HG02884 (cell line): ENCODE results near the gene GLP1R.

ENCODE experiments used
- ATAC-seq: cut with Tn5 transposase; IDR thresholded peaks from one replicate; pipeline ENCODE4 v1.9.1; 2021; ENCODE audit warnings: mild to moderate bottlenecking, moderate library complexity; ENCODE audit not compliant: unreplicated experiment

The GLP1R gene

DNA sequence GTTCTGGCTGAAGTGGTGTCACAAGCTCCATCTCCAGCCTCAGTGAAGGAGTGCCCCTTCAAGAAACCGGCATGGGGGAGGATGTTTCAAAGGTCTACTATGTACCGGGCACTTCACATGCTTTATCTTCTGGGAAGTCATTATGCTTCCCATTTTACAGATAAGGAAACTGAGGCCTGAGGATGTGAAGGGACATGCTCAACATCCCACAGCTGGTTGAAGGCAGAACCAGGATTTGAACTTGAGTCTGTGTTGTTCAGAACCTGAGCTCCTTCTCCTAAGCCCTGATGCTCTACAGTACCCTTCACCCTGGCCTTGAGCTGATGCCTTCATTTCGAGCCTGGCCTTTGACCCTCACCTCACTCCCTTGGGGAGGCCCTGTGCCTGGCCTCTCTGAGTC lies 13.0 kb downstream of the GLP1R start:
- no peak for ATAC-seq

DNA sequence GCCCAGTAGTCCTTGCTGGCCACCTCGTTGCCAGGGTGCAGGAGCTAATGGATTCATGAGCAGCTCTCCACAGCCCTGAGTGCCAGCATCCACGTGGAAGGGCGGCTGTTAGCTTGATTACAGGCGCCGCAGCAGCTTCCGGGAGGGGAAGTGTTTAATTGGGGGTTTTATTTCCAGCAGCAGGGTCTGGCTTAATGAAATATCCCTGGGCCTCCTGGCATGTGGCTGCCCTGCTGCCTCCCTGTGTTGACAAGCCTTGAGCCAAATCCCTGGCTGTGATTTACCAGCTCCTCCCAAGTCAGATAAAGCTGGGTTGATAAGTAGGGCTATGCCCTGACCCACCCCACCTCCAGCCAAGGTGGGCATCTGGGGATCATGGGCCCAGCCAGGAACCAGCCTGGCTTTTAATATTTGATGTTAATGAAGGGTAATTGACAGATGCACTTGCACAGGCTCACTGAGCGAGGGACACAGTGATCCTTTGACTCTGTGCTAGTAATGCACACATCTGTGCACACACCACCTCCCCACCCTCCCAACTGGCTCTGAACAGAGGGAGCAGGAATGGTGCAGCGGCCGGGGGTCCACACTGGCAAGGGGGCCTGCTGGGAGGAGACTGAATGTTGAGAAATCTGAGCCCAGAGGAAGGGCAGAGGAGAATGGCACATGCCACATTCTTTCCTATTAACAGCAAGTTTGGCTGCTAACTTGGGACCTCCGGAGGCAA lies 13.6 kb downstream of the GLP1R start:
- no peak for ATAC-seq

DNA sequence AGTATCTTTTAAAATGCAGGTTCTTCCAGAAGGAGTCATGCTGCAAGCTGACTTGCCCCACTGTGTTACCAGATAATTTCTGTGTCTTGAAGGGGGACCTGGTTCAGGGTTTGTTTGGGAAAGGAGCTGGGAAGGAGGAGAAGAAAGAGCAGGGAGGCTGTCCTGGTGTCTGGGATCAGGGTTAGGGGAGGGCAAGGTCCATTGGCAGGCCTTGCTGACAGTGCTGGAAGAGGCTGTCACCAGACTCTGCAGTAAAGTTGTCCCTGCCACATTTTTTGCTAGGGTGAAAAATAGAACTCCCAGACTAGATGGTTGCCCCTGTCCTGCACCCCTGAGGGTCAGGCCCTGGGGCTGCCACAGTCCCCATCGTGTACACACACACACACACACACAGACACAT lies 14.9 kb downstream of the GLP1R start:
- ATAC-seq: no peak

DNA sequence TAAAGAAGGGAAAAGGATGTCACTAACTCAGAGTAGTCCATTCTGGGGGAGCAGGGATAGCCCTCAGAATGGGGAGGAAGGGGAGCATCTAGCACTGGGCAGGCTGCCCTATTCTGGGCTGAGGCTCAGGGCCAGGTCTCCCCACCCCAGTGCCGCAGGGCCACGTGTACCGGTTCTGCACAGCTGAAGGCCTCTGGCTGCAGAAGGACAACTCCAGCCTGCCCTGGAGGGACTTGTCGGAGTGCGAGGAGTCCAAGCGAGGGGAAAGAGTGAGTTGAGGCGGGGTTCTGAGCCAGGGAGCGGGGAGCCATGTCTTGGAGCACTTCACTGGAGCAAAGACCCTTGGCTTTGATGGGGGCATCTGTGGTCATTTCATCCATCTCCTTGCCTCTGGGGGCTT lies 17.0 kb downstream of the GLP1R start:
- ATAC-seq: no peak

DNA sequence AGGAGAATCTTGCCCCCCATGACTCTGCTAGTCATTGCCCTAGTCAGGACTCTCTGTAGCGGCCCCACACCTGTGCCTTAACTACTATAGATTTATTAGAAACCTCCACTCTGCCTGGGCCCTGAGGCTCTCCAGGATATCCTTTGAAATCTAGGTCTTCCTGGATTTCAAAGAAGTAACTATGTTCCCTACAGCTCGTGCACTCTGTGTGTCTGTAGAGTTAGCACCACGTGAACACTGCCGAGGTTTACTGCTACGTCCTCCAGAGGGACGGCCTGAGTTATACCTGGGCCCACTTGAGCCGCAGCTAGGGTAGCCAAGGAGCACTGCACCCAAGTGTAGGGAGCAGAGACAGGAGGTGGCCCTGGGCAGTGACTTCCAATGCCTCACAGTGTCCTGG lies 19.8 kb downstream of the GLP1R start:
- no peak for ATAC-seq

DNA sequence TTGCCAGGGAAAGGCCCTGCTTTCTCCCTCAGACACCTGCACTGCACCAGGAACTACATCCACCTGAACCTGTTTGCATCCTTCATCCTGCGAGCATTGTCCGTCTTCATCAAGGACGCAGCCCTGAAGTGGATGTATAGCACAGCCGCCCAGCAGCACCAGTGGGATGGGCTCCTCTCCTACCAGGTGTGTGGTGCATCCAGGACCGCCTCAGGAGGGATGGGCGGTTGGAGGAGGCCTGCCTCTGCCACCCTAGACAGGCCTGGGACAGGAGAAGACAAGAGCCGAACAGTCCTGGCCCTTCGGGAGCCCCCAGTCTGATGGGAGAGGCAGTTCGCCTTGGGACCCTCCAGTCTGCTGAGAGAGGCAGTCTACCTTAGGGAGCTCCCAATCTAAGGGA lies 24.2 kb downstream of the GLP1R start:
- ATAC-seq: no peak

DNA sequence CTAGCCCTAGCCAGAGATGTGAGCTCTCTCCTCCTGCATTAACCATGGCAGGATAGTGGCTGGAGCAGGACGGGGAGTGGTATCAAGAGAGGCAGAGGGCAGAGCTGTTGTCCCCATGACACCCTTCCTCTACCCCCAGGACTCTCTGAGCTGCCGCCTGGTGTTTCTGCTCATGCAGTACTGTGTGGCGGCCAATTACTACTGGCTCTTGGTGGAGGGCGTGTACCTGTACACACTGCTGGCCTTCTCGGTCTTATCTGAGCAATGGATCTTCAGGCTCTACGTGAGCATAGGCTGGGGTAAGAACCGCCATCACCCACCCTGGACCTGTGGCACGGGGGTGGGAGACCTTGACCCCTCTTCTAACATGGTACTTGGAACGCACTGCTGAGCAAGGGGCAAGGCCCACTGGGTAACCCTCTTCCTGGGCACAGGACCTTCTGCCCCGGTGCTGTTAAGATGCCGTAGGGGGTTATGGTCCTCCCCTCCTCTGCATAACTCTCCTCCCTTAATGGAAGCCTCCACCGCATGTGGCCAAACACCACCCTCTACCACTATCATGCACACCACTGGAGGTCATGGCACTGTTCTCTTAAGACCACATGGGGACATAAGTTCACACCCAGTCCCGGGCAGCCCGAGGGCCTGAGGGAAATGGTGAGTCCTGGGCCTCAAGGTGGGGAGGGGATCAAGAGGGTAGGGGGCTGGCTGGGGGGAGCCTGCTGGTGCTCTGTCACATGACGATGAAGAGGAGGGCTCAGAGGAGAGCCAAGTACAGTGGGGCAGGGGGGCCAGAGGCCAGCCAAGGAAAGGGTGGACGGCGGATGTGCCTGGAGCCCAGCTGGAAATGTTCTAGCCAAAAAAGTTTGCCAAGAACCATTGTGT lies 25.1 kb downstream of the GLP1R start:
- ATAC-seq: no peak

DNA sequence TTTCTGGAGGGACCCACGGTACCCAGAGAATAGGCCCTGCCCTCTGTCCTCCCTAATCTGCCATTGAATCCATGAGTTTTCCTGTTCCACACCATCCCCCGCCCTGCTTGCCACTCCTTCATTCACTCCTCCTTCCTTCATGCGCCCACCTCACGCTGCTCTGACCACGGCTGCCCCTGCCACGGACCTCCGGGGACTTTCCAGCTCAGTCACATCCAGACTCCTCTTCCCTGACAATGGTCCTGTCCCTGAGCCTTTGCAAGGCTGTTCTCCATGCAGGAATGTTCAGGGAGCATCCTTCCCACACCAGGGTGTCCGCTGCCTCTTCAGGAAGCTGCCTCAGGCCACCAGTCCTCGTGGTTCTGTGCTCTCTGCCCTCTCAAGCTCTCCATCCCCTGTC lies 25.9 kb downstream of the GLP1R start:
- no peak for ATAC-seq

DNA sequence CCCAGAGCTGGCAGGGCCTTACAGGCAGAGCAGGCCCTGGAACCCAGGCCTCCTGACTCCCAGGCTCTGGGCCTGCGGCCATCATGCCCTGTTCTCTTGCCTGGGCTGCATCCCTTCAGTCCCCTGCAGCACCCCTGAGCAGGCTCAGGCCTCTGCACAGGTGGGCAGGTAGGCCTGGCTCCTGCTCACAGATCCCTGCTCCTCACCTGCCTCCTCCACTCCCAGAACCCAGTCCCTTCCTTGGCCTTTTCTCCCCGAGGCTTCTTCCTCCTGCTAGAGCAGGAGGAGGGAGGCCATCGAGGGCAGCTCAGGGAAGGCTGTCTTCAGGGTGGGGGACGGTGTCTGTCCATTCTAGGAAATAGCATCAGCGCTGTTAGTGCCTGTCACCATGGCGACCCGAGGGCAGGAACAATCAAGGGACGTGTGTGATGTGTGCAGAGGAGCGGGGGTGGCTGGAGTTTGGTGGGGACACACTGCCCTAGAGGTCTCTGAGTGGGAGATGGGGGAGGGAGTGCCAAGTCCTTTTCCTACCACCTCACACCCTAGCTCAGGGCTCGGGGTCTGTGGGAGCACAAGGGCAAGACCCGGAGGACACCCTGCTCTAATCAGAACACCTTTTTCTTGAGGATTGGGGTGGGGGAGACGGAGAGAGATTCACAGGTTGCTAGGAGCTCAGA lies 26.6 kb downstream of the GLP1R start:
- ATAC-seq: no peak

DNA sequence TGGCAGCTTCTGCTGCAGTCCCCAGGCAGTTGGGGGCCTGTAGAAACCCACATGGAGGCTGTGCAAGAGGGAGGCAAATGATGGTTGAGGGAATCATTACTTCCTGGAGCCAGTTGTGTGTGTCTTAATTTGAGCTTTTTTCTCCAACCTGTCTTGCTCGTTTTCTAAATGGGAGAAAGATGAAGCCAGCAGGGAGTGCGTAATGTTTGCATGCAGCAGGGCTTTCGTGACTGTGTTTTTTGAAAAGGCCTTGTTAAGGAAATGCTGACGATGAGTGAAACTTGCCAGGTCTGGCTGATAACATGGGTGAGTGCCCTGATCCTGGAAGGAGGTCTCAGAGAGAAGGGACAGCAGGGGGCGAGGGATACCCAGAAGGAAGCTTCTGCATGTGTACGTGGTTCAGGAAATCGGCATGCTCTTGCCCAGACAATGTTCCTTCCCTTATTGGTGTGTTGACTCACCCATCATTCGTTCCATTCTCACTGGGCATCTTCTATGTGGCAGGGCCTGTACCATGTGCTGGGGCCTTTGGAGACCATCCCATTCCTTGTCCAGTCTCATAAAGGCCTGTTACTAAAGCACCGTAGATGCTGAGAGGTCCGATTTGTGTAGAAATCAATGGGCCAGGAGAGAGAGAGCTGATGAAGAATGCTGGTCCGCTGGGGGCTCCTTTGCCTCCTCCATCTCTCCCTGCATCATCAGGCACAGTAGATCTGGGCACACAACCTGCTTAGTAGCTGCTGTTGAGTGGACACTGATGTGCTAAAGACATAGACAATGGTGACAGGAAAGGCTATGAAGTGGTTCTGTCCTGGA lies 27.4 kb downstream of the GLP1R start:
- no peak for ATAC-seq

DNA sequence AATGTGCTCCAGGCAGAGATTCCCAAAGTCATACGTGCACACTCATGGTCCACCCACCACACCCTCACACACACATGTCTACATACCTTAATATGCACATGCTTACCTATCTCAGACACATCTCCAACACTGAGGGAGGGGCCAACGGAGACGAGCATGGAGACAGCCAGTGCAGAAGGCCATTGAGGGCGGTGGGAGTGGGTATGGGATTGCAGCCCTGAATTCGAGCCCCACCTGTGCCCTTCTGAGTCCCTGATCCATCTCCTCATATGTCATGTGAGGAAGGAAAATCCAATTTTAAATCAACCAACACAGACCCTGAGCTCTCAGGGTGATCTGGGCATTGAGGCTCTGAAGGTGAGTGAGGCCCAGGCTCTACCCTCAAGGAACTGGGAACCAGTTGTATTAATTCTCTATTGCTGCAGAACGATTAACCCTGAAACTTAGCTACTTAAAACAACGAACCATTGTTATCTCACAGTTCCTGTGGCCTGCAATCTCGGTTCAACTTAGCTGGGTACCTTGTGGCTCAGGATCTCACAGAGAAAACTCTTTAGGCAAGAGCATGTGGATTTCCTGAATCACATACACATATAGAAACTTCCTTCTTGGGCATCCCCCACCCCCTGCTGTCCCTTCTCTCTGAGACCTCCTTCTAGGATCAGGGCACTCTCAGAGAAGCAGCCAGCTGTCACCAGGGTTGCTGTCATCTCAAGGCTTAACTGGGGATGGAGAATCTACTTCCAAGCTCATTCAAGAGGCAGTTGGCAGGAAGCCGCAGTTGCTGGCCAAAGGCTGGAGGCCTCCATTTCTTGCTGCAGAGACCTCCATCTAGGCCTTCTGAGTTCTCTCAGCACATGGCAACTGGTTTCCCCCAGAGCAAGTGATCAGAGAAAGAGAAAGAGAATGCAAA lies 28.3 kb downstream of the GLP1R start:
- ATAC-seq: no peak

DNA sequence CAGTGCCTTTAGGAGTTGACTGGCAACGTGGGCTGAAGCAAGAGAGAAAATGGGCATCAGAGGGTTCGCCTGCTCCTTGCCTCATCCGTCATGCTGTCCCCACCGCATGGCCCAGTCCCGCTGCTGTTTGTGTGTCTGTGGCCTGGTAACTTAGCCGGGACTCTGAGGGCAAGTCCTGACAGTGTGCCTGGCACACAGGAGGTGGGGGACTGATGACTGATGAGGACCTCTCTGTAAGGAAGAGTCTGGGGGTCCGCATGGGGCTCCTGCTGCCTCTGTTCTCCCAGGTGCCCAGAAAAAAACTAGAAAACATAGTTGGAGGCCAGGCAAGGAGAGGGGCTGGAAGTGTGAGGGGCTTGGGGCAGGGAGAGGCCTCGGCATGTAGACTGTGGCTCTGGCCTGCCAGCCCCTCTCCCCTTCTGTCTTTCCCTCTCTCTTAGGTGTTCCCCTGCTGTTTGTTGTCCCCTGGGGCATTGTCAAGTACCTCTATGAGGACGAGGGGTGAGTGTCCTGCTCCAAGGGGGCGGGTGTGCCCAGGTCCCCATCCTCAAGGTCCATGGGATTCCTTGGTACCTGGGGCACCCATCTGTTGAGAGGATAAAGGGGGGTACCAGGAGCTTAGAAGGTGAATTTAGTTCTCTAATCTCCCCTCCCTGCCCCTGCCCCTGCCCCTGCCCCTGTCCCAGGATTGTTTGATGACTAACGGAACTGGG lies 29.5 kb downstream of the GLP1R start:
- no peak for ATAC-seq

DNA sequence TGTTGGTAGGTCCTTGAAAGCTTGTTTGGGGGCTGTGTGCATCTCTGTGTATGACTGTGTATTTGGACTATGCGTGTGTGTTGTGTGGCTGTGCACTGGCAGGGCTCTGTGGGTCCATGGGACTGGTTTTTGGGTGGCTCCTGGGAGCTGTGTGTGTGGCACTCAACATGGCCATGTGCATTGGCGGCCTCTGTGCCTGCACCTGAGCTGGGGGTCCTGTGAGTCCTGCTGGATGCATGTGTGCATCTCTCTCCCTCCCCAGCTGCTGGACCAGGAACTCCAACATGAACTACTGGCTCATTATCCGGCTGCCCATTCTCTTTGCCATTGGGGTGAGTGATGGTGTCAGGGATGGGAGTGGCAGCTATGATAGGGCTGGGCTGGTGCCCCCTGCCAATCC lies 30.1 kb downstream of the GLP1R start:
- no peak for ATAC-seq

DNA sequence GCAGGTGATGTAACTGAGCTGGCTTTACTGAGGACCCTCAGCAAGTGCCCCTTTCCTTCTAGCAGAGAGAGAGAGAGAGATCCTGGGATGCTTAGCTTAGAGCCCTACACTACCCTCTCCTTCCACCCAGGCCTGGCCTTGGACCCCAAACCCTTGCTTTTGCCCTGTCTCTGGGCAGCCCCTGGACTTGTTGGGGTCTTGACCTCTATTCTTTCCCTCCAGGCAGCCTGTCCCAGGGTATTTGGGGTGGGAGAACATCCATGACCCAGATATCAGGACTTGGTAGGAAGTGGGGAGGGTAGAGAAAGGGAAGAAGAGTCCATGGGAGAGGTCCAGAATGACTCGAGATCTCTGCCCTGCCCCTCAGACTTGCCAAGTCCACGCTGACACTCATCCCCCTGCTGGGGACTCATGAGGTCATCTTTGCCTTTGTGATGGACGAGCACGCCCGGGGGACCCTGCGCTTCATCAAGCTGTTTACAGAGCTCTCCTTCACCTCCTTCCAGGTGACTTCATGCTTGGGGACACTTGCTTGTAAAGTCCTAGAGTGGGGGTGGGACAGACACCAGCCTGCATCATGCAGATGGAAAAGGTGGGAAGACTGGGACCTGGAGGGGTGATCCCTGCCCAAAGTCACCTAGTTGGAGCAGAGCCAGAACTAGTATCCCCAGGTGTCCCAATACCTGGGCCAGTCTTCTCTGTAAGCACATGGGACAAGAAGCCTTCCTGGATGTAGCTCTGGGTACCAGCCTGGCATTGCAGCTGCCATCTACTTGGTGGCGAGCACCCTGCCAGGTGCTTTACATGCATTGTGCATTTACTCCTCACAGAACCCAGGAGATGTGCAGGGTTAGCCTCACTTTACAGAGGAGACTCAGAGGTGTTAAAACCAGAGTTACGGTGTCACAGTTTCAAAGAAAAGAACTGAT lies 30.9 kb downstream of the GLP1R start:
- no peak for ATAC-seq

DNA sequence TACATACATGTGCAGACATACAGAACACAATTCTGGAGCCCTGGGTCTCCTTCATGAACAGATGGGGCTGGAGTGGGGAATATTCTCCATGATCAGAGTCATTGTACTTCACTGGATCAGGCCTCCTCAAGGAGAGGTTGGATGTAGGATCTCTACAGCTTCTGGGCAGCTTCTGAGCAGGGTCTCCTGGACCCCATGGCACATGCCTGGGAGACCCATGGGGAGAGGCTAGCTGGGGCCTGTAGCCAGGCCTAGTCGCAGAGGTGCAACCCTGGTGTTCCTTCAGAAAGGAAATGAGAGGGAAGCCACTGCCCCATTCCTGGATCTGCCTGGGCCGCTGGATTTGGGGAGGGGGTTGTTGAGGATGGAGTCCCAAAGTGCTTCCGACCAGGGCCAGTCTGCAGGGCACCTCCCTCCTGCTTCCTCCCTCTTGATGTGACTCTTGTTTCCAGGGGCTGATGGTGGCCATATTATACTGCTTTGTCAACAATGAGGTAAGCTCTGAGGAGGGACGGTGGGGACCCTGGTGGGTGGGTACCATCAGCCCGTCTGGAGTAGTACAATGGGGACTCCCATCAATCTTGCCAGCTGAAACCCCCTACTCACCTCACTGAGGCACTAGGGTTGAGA lies 31.8 kb downstream of the GLP1R start:
- no peak for ATAC-seq

DNA sequence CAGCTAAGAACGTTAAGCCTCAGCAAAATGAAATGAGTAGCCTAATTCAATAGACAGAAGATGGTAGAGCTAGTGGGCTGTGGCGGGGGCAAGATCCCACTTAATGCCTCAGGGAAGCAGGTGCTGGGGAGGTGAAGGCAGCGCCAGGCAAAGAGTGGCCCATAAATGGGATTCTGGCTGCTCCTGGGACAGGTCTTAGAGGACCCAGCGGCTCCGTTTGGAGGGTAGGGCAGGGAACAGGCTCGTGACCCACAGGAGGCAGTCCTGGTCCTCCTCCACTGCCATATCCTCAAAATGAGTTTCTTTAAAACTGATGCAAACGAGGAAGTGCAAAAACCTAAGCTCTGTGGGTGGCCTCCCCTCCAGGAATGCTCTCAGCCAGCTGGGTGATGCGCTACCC lies 33.7 kb downstream of the GLP1R start:
- no peak for ATAC-seq

DNA sequence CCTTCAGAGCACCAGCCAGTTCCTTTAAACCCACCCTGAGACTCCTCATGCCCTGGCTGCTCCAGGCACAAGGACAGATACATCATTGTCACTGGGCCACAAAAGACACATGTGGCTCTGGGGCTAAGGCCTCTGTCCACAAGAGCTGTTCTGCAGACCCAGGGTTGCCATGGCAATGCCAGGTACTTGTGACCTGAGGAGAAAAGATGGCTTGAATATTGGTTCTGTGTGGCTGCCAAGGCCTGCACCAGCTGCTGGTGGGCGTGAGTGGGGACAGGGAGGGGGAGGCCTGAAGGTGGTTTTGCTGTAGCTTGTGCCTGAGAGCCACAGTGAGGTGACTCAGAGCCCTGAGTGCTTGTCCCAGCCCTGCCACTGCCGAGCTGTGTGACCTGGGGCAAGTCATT lies 34.7 kb downstream of the GLP1R start:
- no peak for ATAC-seq

DNA sequence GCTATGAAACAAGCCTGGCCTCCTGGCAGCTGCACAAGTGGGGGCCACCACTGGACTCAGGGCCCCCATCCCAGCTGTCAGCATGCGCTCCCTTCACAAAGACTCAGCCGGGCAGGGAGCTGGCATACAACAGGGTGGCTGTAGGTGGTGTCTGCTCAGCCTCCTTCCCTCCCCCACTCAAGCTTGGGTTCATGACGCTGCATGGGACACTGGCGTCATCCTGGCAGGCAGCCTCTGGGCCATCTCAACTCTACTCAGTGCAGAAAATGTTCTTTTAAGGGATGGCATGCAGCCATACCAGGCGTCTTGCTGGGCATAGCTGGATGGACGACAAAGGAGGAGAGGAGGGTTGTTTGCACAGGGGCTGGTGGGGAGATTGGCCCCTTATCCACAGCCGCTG lies 35.9 kb downstream of the GLP1R start:
- no peak for ATAC-seq
